ENCODE data around the gene LMTK2.
A peak's percentile ranks its signal among the peaks of the same experiment; 100 is the strongest.

The LMTK2 gene

DNA sequence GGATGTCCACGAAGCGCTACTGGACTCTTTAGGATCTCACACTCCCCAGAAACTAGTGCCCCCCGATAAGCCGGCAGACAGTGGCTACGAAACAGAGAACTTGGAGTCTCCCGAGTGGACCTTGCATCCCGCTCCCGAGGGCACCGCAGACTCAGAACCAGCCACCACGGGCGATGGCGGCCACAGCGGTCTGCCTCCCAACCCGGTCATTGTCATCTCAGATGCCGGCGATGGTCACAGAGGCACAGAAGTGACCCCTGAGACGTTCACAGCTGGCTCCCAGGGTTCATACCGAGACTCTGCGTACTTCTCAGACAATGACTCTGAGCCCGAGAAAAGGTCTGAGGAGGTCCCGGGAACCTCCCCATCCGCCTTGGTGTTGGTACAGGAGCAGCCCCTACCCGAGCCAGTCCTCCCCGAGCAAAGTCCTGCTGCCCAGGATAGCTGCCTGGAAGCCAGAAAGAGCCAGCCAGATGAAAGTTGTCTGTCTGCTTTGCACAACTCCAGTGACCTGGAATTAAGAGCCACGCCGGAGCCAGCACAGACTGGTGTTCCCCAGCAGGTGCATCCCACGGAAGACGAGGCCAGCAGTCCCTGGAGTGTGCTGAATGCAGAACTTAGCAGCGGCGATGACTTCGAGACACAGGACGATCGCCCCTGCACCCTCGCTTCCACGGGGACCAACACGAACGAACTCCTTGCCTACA lies 87.0 kb downstream of the LMTK2 start:
- Histone ChIP-seq H3K27ac (no peak overlapping the region), H3K36me3 (peaks cover 38 to 95% (median 80%) of the 10 kb centered on the region in 11 experiments), H4K20me1 (peaks cover 0 to 40% (median 34%) of the 10 kb centered on the region in 11 experiments; a peak in 14 of 22 replicates), H3K4me2 (no peak overlapping the region), H3K9ac (no peak overlapping the region), H3K4me3 (no peak overlapping the region), H3K4me1 (peaks cover 3 to 17% (median 10%) of the 10 kb centered on the region in 10 experiments; a peak in 18 of 20 replicates), H3K27me3 (no peaks in the 10 kb centered on the region), H3K9me3 (replicated peaks in 1 of 11) (peaks cover 0 to 18% (median 10%) of the 10 kb centered on the region in 11 experiments; a peak in 16 of 22 replicates)
- no peak for TF ChIP-seq Cebpa-rat (IDR thresholded peaks at IDR 0.05)

GRCh38 chr7:98194186-98194585 lies 87.5 kb downstream of the LMTK2 start:
- TF ChIP-seq Cebpa-rat (IDR thresholded peaks at IDR 0.05): no peak
- Histone ChIP-seq H3K4me2 (no peak overlapping the region), H3K4me1 (peaks cover 5 to 16% (median 8%) of the 10 kb centered on the region in 10 experiments), H3K36me3 (peaks cover 38 to 92% (median 75%) of the 10 kb centered on the region in 11 experiments), H3K4me3 (no peak overlapping the region), H3K9me3 (replicated peaks in 1 of 11) (peaks cover 0 to 13% (median 9%) of the 10 kb centered on the region in 11 experiments; a peak in 15 of 22 replicates), H3K9ac (no peak overlapping the region), H3K27ac (no peak overlapping the region), H4K20me1 (peaks cover 0 to 45% (median 36%) of the 10 kb centered on the region in 11 experiments; a peak in 14 of 22 replicates), H3K27me3 (no peaks in the 10 kb centered on the region)

DNA sequence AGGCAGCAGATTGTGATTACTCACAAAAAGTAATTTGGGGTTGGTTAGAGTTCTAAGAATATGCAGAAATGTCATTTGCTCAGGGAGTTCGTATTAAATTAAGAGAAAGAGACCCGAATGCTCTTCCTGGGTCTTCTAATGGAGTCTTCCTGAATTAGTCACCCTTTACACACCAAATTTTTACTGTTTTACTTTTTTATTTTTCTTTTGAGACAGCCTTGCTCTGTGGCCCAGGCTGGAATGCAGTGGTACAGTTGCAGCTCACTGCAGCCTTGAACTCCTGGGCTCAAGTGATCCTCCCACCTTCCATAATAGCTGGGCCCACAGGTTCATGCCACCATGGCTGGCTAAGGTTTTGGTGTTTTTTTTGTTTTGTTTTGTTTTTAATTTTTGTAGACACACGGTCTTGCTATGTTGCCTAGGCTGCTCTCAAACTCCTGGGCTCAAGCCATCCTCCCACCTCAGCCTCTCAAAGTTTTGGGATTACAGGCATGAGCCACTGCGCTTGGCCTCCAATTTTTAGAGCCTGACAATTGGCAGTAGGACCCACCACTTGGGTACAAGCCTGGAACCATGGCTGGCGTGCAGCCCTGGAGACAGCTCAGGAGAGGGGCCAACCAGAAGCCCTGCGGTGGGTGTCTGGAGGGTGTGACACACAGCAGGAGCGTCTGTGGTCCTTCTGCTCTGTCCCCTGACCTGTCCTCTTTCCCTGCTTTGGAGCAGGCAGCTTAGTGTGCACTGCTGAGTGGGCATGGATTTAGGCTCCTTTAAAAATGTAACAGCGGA lies 88.2 kb downstream of the LMTK2 start:
- no peak overlapping the region for H3K4me2 ChIP-seq
- no peaks in the 10 kb centered on the region for H3K27me3 ChIP-seq
- no peak overlapping the region for H3K9ac ChIP-seq
- TF ChIP-seq Cebpa-rat (IDR thresholded peaks at IDR 0.05): no peak
- H4K20me1 ChIP-seq: peaks cover 0 to 52% (median 41%) of the 10 kb centered on the region in 11 experiments; a peak in 14 of 22 replicates
- H3K36me3 ChIP-seq: peaks cover 38 to 91% (median 74%) of the 10 kb centered on the region in 11 experiments
- peaks cover 0 to 12% (median 3%) of the 10 kb centered on the region in 10 experiments; a peak in 11 of 20 replicates for H3K4me1 ChIP-seq
- H3K27ac ChIP-seq: no peak overlapping the region
- peaks cover 0 to 8% (median 7%) of the 10 kb centered on the region in 11 experiments; a peak in 13 of 22 replicates for H3K9me3 ChIP-seq (replicated peaks in 1 of 11)
- H3K4me3 ChIP-seq: no peak overlapping the region

- H3K9me3 ChIP-seq (replicated peaks in 1 of 11): peaks cover 0 to 8% (median 7%) of the 10 kb centered on the region in 11 experiments; a peak in 13 of 22 replicates
- H3K36me3 ChIP-seq: peaks cover 32 to 70% (median 57%) of the 10 kb centered on the region in 11 experiments
- no peak overlapping the region for H3K4me3 ChIP-seq
- H4K20me1 ChIP-seq: peaks cover 0 to 73% (median 60%) of the 10 kb centered on the region in 11 experiments; a peak in 20 of 22 replicates
- H3K4me2 ChIP-seq: no peak overlapping the region
- TF ChIP-seq Cebpa-rat (IDR thresholded peaks at IDR 0.05): no peak
- H3K4me1 ChIP-seq: peaks cover 8 to 23% (median 21%) of the 10 kb centered on the region in 10 experiments
- no peaks in the 10 kb centered on the region for H3K27me3 ChIP-seq
- H3K9ac ChIP-seq: no peak overlapping the region
- no peak overlapping the region for H3K27ac ChIP-seq
Measured at GRCh38 chr7:98196706-98197605, 90.3 kb downstream of the LMTK2 start.

DNA sequence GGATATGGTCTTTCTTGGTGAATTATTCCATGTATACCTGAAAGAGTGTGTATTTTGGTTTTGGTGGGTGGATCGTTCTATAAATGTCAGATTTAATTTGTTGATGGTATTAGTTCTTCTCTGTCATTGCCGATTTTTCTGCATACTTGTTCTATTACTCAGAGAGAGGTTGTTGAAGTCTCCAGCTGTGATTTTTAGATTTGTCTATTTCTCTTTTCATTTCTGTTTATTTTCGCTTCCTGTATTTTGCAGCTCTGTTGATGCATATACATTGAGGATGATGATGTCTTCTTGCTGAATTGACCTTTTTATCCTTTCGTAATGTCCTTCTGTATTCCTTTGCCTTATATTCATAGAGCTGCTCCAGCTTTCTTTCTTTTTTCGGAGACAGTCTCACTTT lies 92.5 kb downstream of the LMTK2 start:
- Histone ChIP-seq H3K27me3 (0 out of 22 replicates have a peak, but pooled peaks cover 0 to 7% (median 0%) of the 10 kb centered on the region in 11 experiments), H4K20me1 (peaks cover 9 to 95% (median 82%) of the 10 kb centered on the region in 11 experiments; a peak in 21 of 22 replicates), H3K4me1 (peaks cover 23 to 43% (median 41%) of the 10 kb centered on the region in 10 experiments), H3K9ac (no peak overlapping the region), H3K9me3 (replicated peaks in 1 of 11) (peaks cover 0 to 8% (median 7%) of the 10 kb centered on the region in 11 experiments; a peak in 13 of 22 replicates), H3K27ac (no peak overlapping the region), H3K4me3 (no peak overlapping the region), H3K36me3 (peaks cover 21 to 60% (median 45%) of the 10 kb centered on the region in 11 experiments), H3K4me2 (peak overlapping the region in 3 of 11 experiments; percentile 1 to 36 (median 4); a peak in 2 of 22 replicates)
- TF ChIP-seq Cebpa-rat (IDR thresholded peaks at IDR 0.05): no peak

GRCh38 chr7:98200364-98200763 lies 93.7 kb downstream of the LMTK2 start:
- H3K4me2 ChIP-seq: peak overlapping the region in 10 of 11 experiments; percentile 32 to 95 (median 78); a peak in 18 of 22 replicates
- H3K27ac ChIP-seq: no peak overlapping the region
- no peak for TF ChIP-seq Cebpa-rat (IDR thresholded peaks at IDR 0.05)
- H3K4me1 ChIP-seq: peaks cover 23 to 47% (median 42%) of the 10 kb centered on the region in 10 experiments
- H4K20me1 ChIP-seq: peaks cover 9 to 96% (median 88%) of the 10 kb centered on the region in 11 experiments; a peak in 21 of 22 replicates
- H3K9me3 ChIP-seq (replicated peaks in 1 of 11): peaks cover 0 to 8% (median 7%) of the 10 kb centered on the region in 11 experiments; a peak in 13 of 22 replicates
- H3K4me3 ChIP-seq: no peak overlapping the region
- no peak overlapping the region for H3K9ac ChIP-seq
- H3K36me3 ChIP-seq: peaks cover 13 to 60% (median 45%) of the 10 kb centered on the region in 11 experiments; a peak in 21 of 22 replicates
- 0 out of 22 replicates have a peak, but pooled peaks cover 0 to 7% (median 0%) of the 10 kb centered on the region in 11 experiments for H3K27me3 ChIP-seq

- H3K4me3 ChIP-seq: peak overlapping the region in 1 of 10 experiments; percentile 42; a peak in 1 of 20 replicates
- peaks cover 23 to 47% (median 42%) of the 10 kb centered on the region in 10 experiments for H3K4me1 ChIP-seq
- H4K20me1 ChIP-seq: peaks cover 9 to 92% (median 70%) of the 10 kb centered on the region in 11 experiments; a peak in 21 of 22 replicates
- H3K36me3 ChIP-seq: peaks cover 24 to 60% (median 54%) of the 10 kb centered on the region in 11 experiments
- peak overlapping the region in 8 of 11 experiments; percentile 8 to 54 (median 41); a peak in 7 of 22 replicates for H3K9ac ChIP-seq
- no peak for TF ChIP-seq Cebpa-rat (IDR thresholded peaks at IDR 0.05)
- peaks cover 0 to 8% (median 7%) of the 10 kb centered on the region in 11 experiments; a peak in 13 of 22 replicates for H3K9me3 ChIP-seq (replicated peaks in 1 of 11)
- peak overlapping the region in 7 of 11 experiments; percentile 13 to 59 (median 34); a peak in 11 of 22 replicates for H3K27ac ChIP-seq
- H3K4me2 ChIP-seq: peak overlapping the region; percentile 56 to 95 (median 79)
- H3K27me3 ChIP-seq: 0 out of 22 replicates have a peak, but pooled peaks cover 0 to 7% (median 0%) of the 10 kb centered on the region in 11 experiments
Measured at GRCh38 chr7:98202367-98203195, 95.9 kb downstream of the LMTK2 start.

All from BLaER1 treated with 17β-estradiol and CSF1 and Interleukin-3, amounts not matched to agents 10 nM and 100 nM (cell line).